ENCODE measurements around the gene ZBTB7C. TPM values are rescaled to one million over a fixed set of nuclear protein-coding genes. Genes with fewer than 3 reads are reported as not detected.

Gene ZBTB7C
- polyA plus RNA-seq, 1 of the 3 experiments (the other 2 are of a cell fraction): 0.05 TPM

DNA sequence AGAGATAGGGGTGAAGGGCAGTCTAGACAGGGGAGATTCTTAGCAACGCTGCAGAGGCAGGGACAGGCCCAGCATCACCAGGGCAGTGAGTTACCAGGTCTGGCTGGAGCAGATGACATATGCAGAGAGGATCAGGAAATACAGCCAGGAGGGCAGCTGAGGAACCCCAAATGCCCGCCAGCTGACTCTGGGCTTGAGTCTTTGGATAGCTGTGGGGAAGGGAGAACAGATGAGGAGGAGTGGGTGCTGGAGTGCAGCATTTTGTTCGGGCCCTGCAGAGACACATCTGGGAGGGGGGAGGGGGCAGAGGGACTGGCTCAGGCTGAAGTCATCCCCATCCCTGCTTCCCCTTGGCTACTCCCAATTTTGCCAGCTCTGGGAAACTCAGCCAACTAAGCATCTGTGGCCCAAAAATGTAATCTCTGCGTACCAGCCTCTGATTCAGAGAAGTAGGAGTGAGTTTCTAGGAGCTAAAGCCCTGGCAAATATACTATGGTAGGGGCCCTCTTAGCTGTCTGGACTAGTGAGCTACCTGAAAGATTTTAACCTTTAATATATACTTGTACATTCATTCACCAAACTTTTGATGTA is 214.5 kb downstream of the ZBTB7C start:
- Histone ChIP-seq H3K4me1 (ENCODE audit: control insufficient read depth in 1 of 2, insufficient read depth in 2 of 2, low read depth in 1 of 2, low read length in 1 of 2) (peaks cover 0 to 23% of the 10 kb centered on the region in 2 experiments; a peak in 1 of 4 replicates), H3F3A (replicated peaks; ENCODE audit: insufficient read depth) (no peaks in the 10 kb centered on the region), H3K4me2 (no peak overlapping the region), H3K9me3 (no peaks in the 10 kb centered on the region), H3K27me3 (ENCODE audit: insufficient read depth) (peaks cover 5% of the 10 kb centered on the region; the same call in 1 of the 2 replicates), H3K9ac (no peak overlapping the region), H2AFZ (ENCODE audit: low read depth) (no peak overlapping the region), H3K27ac (ENCODE audit: low read depth in 2 of 2, low read length in 1 of 2) (no peak overlapping the region; a peak in 1 of 4 replicates), H3K4me3 (ENCODE audit: low read depth in 2 of 2, low read length in 1 of 2) (no peak overlapping the region), H3K36me3 (replicated peaks in 1 of 2; ENCODE audit: control insufficient read depth in 1 of 2, insufficient read depth in 2 of 2, low read length in 1 of 2) (no peaks in the 10 kb centered on the region), H3K79me2 (ENCODE audit: insufficient read depth) (no peaks in the 10 kb centered on the region), H4K20me1 (ENCODE audit: insufficient read depth) (no peaks in the 10 kb centered on the region), H3K9me2 (no peaks in the 10 kb centered on the region)
- DNase-seq: no peak
- CTCF ChIA-PET: interaction anchor here (1.5 kb wide), 1 partner anchor 164 kb away, joined by 8 read pairs; no protein-coding TSS in a partner anchor
- TF ChIP-seq FOXM1 (IDR thresholded peaks at IDR 0.05; ENCODE audit: low read depth) (no peak), CTCF (IDR thresholded peaks at IDR 0.05) (no peak), FOXJ3 (CRISPR knock-in tag; IDR thresholded peaks at IDR 0.05) (no peak), YY1 (IDR thresholded peaks at IDR 0.05; ENCODE audit: low read depth) (no peak), JUND (IDR thresholded peaks at IDR 0.05) (no peak), USF2 (IDR thresholded peaks at IDR 0.05; ENCODE audit: borderline replicate concordance, low read depth, low read length) (no peak), RCOR1 (IDR thresholded peaks at IDR 0.05; ENCODE audit: low read length) (no peak), MAX (IDR thresholded peaks at IDR 0.05; ENCODE audit: low read depth) (no peak)
- TF ChIP-seq, protein P1, sequence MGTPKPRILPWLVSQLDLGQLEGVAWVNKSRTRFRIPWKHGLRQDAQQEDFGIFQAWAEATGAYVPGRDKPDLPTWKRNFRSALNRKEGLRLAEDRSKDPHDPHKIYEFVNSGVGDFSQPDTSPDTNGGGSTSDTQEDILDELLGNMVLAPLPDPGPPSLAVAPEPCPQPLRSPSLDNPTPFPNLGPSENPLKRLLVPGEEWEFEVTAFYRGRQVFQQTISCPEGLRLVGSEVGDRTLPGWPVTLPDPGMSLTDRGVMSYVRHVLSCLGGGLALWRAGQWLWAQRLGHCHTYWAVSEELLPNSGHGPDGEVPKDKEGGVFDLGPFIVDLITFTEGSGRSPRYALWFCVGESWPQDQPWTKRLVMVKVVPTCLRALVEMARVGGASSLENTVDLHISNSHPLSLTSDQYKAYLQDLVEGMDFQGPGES (IDR thresholded peaks at IDR 0.05; ENCODE audit: low read depth, low read length): no peak
- WGBS (ENCODE audit: low lambda C conversion rate): 39% methylated on average over 3 of the region's 4 CpGs
- POLR2A ChIA-PET: no interaction called here

GRCh38 chr18:48193521-48194492 is 215.4 kb downstream of the ZBTB7C start:
- no peaks in the 10 kb centered on the region for H3F3A ChIP-seq (replicated peaks; ENCODE audit: insufficient read depth)
- no peaks in the 10 kb centered on the region for H3K36me3 ChIP-seq (replicated peaks in 1 of 2; ENCODE audit: control insufficient read depth in 1 of 2, insufficient read depth in 2 of 2, low read length in 1 of 2)
- no peak overlapping the region for H3K4me3 ChIP-seq (ENCODE audit: low read depth in 2 of 2, low read length in 1 of 2)
- CTCF ChIA-PET: interaction anchor here (1.5 kb wide), 1 partner anchor 163 kb away, joined by 8 read pairs; no protein-coding TSS in a partner anchor
- 86% methylated on average over 5 of the region's 9 CpGs for WGBS (ENCODE audit: low lambda C conversion rate)
- H3K4me2 ChIP-seq: no peak overlapping the region
- POLR2A ChIA-PET: no interaction called here
- H2AFZ ChIP-seq (ENCODE audit: low read depth): no peak overlapping the region
- no peak overlapping the region for H3K27ac ChIP-seq (ENCODE audit: low read depth in 2 of 2, low read length in 1 of 2)
- H3K9me3 ChIP-seq: no peaks in the 10 kb centered on the region
- peaks cover 5% of the 10 kb centered on the region; the same call in 1 of the 2 replicates for H3K27me3 ChIP-seq (ENCODE audit: insufficient read depth)
- peaks cover 0 to 23% of the 10 kb centered on the region in 2 experiments; a peak in 1 of 4 replicates for H3K4me1 ChIP-seq (ENCODE audit: control insufficient read depth in 1 of 2, insufficient read depth in 2 of 2, low read depth in 1 of 2, low read length in 1 of 2)
- no peak overlapping the region for H3K9ac ChIP-seq
- no peak for DNase-seq
- no peaks in the 10 kb centered on the region for H4K20me1 ChIP-seq (ENCODE audit: insufficient read depth)
- no peaks in the 10 kb centered on the region for H3K9me2 ChIP-seq
- H3K79me2 ChIP-seq (ENCODE audit: insufficient read depth): no peaks in the 10 kb centered on the region
- TF ChIP-seq FOSL2 (IDR thresholded peaks at IDR 0.05; ENCODE audit: borderline replicate concordance, low read depth) (no peak), POLR2AphosphoS5 (IDR thresholded peaks at IDR 0.05; ENCODE audit: low read depth, low read length) (no peak), CTCF (IDR thresholded peaks at IDR 0.05) (no peak), MEF2A (IDR thresholded peaks at IDR 0.05; ENCODE audit: borderline replicate concordance, low read depth) (no peak), FOXM1 (IDR thresholded peaks at IDR 0.05; ENCODE audit: low read depth) (no peak)
- TF ChIP-seq, protein P2, sequence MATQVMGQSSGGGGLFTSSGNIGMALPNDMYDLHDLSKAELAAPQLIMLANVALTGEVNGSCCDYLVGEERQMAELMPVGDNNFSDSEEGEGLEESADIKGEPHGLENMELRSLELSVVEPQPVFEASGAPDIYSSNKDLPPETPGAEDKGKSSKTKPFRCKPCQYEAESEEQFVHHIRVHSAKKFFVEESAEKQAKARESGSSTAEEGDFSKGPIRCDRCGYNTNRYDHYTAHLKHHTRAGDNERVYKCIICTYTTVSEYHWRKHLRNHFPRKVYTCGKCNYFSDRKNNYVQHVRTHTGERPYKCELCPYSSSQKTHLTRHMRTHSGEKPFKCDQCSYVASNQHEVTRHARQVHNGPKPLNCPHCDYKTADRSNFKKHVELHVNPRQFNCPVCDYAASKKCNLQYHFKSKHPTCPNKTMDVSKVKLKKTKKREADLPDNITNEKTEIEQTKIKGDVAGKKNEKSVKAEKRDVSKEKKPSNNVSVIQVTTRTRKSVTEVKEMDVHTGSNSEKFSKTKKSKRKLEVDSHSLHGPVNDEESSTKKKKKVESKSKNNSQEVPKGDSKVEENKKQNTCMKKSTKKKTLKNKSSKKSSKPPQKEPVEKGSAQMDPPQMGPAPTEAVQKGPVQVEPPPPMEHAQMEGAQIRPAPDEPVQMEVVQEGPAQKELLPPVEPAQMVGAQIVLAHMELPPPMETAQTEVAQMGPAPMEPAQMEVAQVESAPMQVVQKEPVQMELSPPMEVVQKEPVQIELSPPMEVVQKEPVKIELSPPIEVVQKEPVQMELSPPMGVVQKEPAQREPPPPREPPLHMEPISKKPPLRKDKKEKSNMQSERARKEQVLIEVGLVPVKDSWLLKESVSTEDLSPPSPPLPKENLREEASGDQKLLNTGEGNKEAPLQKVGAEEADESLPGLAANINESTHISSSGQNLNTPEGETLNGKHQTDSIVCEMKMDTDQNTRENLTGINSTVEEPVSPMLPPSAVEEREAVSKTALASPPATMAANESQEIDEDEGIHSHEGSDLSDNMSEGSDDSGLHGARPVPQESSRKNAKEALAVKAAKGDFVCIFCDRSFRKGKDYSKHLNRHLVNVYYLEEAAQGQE (IDR thresholded peaks at IDR 0.05; ENCODE audit: low read depth, low read length): no peak

Measured in SK-N-SH (cell line).